Type B pancreatic cell (in vitro differentiated cells): Measurements from ENCODE around the gene ZBTB7B. TPM values are rescaled to one million over a fixed set of nuclear protein-coding genes. Genes with fewer than 3 reads are reported as not detected.

ENCODE experiments used
- DNase-seq: peaks from one replicate; pipeline ENCODE4 v3.0.0; 2021; ENCODE audit warnings: mixed read lengths; ENCODE audit not compliant: unreplicated experiment; ENCODE audit errors: extremely low spot score
- H3K27ac Mint-ChIP-seq: 2 replicates; pipeline ENCODE4 v1.8.0; 2021; ENCODE audit warnings: mild to moderate bottlenecking, mixed read lengths
- H3K27me3 Mint-ChIP-seq: 2 replicates; pipeline ENCODE4 v1.8.0; 2021; ENCODE audit warnings: mixed read lengths
- H3K36me3 Mint-ChIP-seq: 2 replicates; pipeline ENCODE4 v1.8.0; 2021; ENCODE audit warnings: mixed read lengths
- H3K4me1 Mint-ChIP-seq: one replicate; pipeline ENCODE4 v1.8.0; 2021; ENCODE audit warnings: mixed read lengths; ENCODE audit not compliant: unreplicated experiment
- H3K4me3 Mint-ChIP-seq: 2 replicates; pipeline ENCODE4 v1.8.0; 2021; ENCODE audit warnings: mild to moderate bottlenecking, mixed read lengths
- H3K9me3 Mint-ChIP-seq: 2 replicates; pipeline ENCODE4 v1.8.0; 2021; ENCODE audit warnings: mixed read lengths
- CTCF ChIP-seq: fragments of 200-600 bp; sonication (generic); conservative IDR thresholded peaks from 2 replicates; pipeline ENCODE4 v1.5.0; 2021; ENCODE audit warnings: antibody characterized with exemption, mild to moderate bottlenecking
- total RNA-seq: library from RNA; stranded (reverse); gene quantifications from 2 replicates; pipeline ENCODE4 v1.2.1, GENCODE V29; 2021; ENCODE audit warnings: low replicate concordance

Gene ZBTB7B
- total RNA-seq, 1 donor from 2014 or later, result 38.1 TPM

- no peak for TF ChIP-seq CTCF
- Mint-ChIP-seq H3K27me3 (peaks cover 4% of the 10 kb centered on the region), H3K27ac (peak within 1 kb of the TSS; percentile 36), H3K36me3 (no peaks in the 10 kb centered on the region), H3K4me1 (no peaks in the 10 kb centered on the region), H3K9me3 (no peaks in the 10 kb centered on the region), H3K4me3 (no peak within 1 kb of the TSS)
- DNase-seq, result no peak
These were observed 30.9 kb downstream of the ZBTB7B start, which contains the start of the genes DCST1 and DCST2 for GRCh38 chr1:155033524-155033923. TSS of gene DCST1 (plus strand) at chr1:155033824. CDS start at chr1:155034037, 213 bp downstream. TSS of gene DCST2 (minus strand) at chr1:155033781. CDS start at chr1:155033701, 80 bp downstream.

GRCh38 chr1:155034318-155035208 lies 32.0 kb downstream of the ZBTB7B start:
- H3K27me3 Mint-ChIP-seq, result no peaks in the 10 kb centered on the region
- no peaks in the 10 kb centered on the region for H3K4me1 Mint-ChIP-seq
- H3K4me3 Mint-ChIP-seq, result no peak overlapping the region
- no peak for TF ChIP-seq CTCF
- H3K36me3 Mint-ChIP-seq, result no peaks in the 10 kb centered on the region
- no peak overlapping the region for H3K27ac Mint-ChIP-seq
- no peaks in the 10 kb centered on the region for H3K9me3 Mint-ChIP-seq
- no peak for DNase-seq

GRCh38 chr1:155035936-155036335 lies 33.3 kb downstream of the ZBTB7B start:
- no peak overlapping the region for H3K4me3 Mint-ChIP-seq
- no peak for TF ChIP-seq CTCF
- no peaks in the 10 kb centered on the region for H3K4me1 Mint-ChIP-seq
- H3K27ac Mint-ChIP-seq, result no peak overlapping the region
- H3K36me3 Mint-ChIP-seq, result no peaks in the 10 kb centered on the region
- peaks cover 2% of the 10 kb centered on the region for H3K27me3 Mint-ChIP-seq
- no peak for DNase-seq
- no peaks in the 10 kb centered on the region for H3K9me3 Mint-ChIP-seq

- Mint-ChIP-seq H3K4me1 (no peaks in the 10 kb centered on the region), H3K4me3 (no peak overlapping the region)
These were observed 34.4 kb downstream of the ZBTB7B start for GRCh38 chr1:155037043-155037442.

GRCh38 chr1:155037851-155038441 lies 35.3 kb downstream of the ZBTB7B start:
- Mint-ChIP-seq H3K36me3 (no peaks in the 10 kb centered on the region), H3K9me3 (no peaks in the 10 kb centered on the region), H3K4me1 (no peaks in the 10 kb centered on the region), H3K27me3 (peaks cover 7% of the 10 kb centered on the region), H3K27ac (peak overlapping the region; percentile 44), H3K4me3 (no peak overlapping the region)
- no peak for DNase-seq
- no peak for TF ChIP-seq CTCF

More at GRCh38 chr1:155037043-155037442, 34.4 kb downstream of the ZBTB7B start:
- no peaks in the 10 kb centered on the region for H3K36me3 Mint-ChIP-seq
- no peak for TF ChIP-seq CTCF
- H3K27me3 Mint-ChIP-seq, result peaks cover 3% of the 10 kb centered on the region
- H3K27ac Mint-ChIP-seq, result no peak overlapping the region
- no peak for DNase-seq
- H3K9me3 Mint-ChIP-seq, result no peaks in the 10 kb centered on the region
